Measurements from ENCODE around the gene TDRD3.
"Not testable (repeated sequence)": the region's sequence is repeated elsewhere in the genome, so short reads cannot be mapped to it uniquely, and the experiment has no call there.

TDRD3 gene

GRCh38 chr13:60370343-60370742, 26.7 kb upstream of the TDRD3 start:
- Histone ChIP-seq H3K27ac (ENCODE audit: low read depth, low read length, severe bottlenecking) (no peak overlapping the region), H3K36me3 (ENCODE audit: control insufficient read depth, insufficient read depth, low read length) (no peaks in the 10 kb centered on the region), H3K4me3 (ENCODE audit: extremely low read depth, insufficient read depth, low read length, poor library complexity, severe bottlenecking) (no peak overlapping the region), H3K4me1 (ENCODE audit: control insufficient read depth, insufficient read depth, low read length, poor library complexity, severe bottlenecking) (no peaks in the 10 kb centered on the region), H3K9me3 (ENCODE audit: control insufficient read depth, low read length) (no peaks in the 10 kb centered on the region)
- WGBS, 2 experiments (ENCODE audit: insufficient coverage in 2 of 2) = 93 to 100% methylated on average over 3 of the region's 7 CpGs

DNA sequence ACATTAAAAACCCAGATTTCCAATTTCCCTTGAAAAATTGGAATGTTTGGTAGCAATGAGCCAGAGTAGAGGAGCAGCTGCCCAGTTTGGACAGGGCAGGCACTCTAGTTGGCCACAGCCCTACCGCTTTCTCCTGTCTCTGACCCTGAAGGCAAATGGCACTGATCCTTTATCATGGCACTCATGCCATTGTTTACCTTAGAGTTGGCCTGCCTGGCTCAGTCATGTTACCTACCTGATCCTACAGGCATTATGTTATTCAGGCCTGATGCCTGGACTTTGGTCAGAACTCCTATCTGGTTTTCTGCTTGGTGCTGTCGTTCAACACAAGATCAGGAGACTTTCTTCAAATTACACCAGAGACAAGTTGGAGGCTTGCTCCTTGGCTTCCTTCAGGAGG, 24.9 kb upstream of the TDRD3 start:
- WGBS, 2 experiments (ENCODE audit: insufficient coverage in 2 of 2) = 92 to 100% methylated on average over 2 of the region's 2 CpGs
- no peaks in the 10 kb centered on the region for H3K36me3 ChIP-seq (ENCODE audit: control insufficient read depth, insufficient read depth, low read length)
- no peak overlapping the region for H3K27ac ChIP-seq (ENCODE audit: low read depth, low read length, severe bottlenecking)
- H3K4me1 ChIP-seq (ENCODE audit: control insufficient read depth, insufficient read depth, low read length, poor library complexity, severe bottlenecking) = no peaks in the 10 kb centered on the region
- H3K4me3 ChIP-seq (ENCODE audit: extremely low read depth, insufficient read depth, low read length, poor library complexity, severe bottlenecking) = no peak overlapping the region
- H3K9me3 ChIP-seq (ENCODE audit: control insufficient read depth, low read length) = no peaks in the 10 kb centered on the region

DNA sequence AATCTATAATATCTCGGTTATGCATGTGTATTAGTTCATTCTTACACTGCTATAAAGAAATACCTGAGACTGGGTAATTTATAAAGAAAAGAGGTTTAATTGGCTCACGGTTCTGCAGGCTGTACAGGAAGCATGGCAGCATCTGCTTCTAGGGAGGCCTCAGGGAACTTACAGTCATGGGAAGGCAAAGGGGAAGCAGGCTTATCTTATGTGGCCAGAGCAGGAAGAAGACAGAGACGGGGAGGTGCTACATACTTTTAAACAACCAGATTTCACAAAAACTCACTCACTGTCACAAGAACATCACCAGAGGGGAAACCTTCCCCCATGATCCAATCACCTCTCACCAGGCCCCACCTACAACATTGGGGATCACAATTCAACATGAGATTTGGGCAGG, 17.7 kb upstream of the TDRD3 start:
- H3K4me1 ChIP-seq (ENCODE audit: control insufficient read depth, insufficient read depth, low read length, poor library complexity, severe bottlenecking); H3K4me3 ChIP-seq (ENCODE audit: extremely low read depth, insufficient read depth, low read length, poor library complexity, severe bottlenecking): not testable (repeated sequence)
- 60% methylated on average over 1 of the region's 3 CpGs; no CpG with 5 or more reads in 1 of the 2 experiments for WGBS, 2 experiments (ENCODE audit: insufficient coverage in 2 of 2)

GRCh38 chr13:60379837-60380565, 17.0 kb upstream of the TDRD3 start:
- 92 to 100% methylated on average over 1 to 2 of the region's 3 CpGs for WGBS, 2 experiments (ENCODE audit: insufficient coverage in 2 of 2)

More for the DNA sequence above, 17.7 kb upstream of the TDRD3 start:
- H3K36me3 ChIP-seq (ENCODE audit: control insufficient read depth, insufficient read depth, low read length); H3K27ac ChIP-seq (ENCODE audit: low read depth, low read length, severe bottlenecking); H3K9me3 ChIP-seq (ENCODE audit: control insufficient read depth, low read length): not testable (repeated sequence)

GRCh38 chr13:60384911-60385310, 12.1 kb upstream of the TDRD3 start:
- Histone ChIP-seq H3K4me1 (ENCODE audit: control insufficient read depth, insufficient read depth, low read length, poor library complexity, severe bottlenecking) (no peaks in the 10 kb centered on the region), H3K27ac (ENCODE audit: low read depth, low read length, severe bottlenecking) (no peak overlapping the region), H3K9me3 (ENCODE audit: control insufficient read depth, low read length) (no peaks in the 10 kb centered on the region), H3K4me3 (ENCODE audit: extremely low read depth, insufficient read depth, low read length, poor library complexity, severe bottlenecking) (no peak overlapping the region), H3K36me3 (ENCODE audit: control insufficient read depth, insufficient read depth, low read length) (no peaks in the 10 kb centered on the region)
- WGBS, 2 experiments (ENCODE audit: insufficient coverage in 2 of 2) = 82 to 100% methylated on average over 3 to 4 of the region's 4 CpGs

More at GRCh38 chr13:60379837-60380565, 17.0 kb upstream of the TDRD3 start:
- Histone ChIP-seq H3K36me3 (ENCODE audit: control insufficient read depth, insufficient read depth, low read length) (no peaks in the 10 kb centered on the region), H3K9me3 (ENCODE audit: control insufficient read depth, low read length) (no peaks in the 10 kb centered on the region), H3K4me1 (ENCODE audit: control insufficient read depth, insufficient read depth, low read length, poor library complexity, severe bottlenecking) (no peaks in the 10 kb centered on the region), H3K27ac (ENCODE audit: low read depth, low read length, severe bottlenecking) (no peak overlapping the region), H3K4me3 (ENCODE audit: extremely low read depth, insufficient read depth, low read length, poor library complexity, severe bottlenecking) (no peak overlapping the region)

DNA sequence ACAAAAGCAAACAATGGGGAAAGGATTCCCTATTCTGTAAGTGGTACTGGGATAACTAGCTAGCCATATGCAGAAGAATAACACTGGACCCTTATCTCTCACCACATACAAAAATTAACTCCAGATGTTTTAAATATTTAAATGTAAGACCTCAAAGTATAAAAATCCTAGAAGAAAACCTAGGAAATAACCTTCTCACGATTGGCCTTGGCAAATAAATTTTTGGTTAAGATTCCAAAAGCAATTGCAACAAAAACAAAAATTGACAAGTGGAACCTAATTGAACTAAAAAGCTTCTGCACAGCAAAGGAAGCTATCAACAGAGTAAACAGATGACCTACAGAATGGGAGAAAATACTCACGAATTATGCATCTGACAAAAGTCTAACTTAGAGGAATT, 10.8 kb upstream of the TDRD3 start:
- Histone ChIP-seq H3K4me3 (ENCODE audit: extremely low read depth, insufficient read depth, low read length, poor library complexity, severe bottlenecking) (no peak overlapping the region), H3K27ac (ENCODE audit: low read depth, low read length, severe bottlenecking) (no peak overlapping the region), H3K4me1 (ENCODE audit: control insufficient read depth, insufficient read depth, low read length, poor library complexity, severe bottlenecking) (no peaks in the 10 kb centered on the region), H3K36me3 (ENCODE audit: control insufficient read depth, insufficient read depth, low read length) (no peaks in the 10 kb centered on the region), H3K9me3 (ENCODE audit: control insufficient read depth, low read length) (no peaks in the 10 kb centered on the region)
- no CpG with 5 or more reads among the region's 2 CpGs for WGBS, 2 experiments (ENCODE audit: insufficient coverage in 2 of 2)

- H3K9me3 ChIP-seq (ENCODE audit: control insufficient read depth, low read length) = no peaks in the 10 kb centered on the region
- no peak overlapping the region for H3K4me3 ChIP-seq (ENCODE audit: extremely low read depth, insufficient read depth, low read length, poor library complexity, severe bottlenecking)
- no peaks in the 10 kb centered on the region for H3K36me3 ChIP-seq (ENCODE audit: control insufficient read depth, insufficient read depth, low read length)
- WGBS, 2 experiments (ENCODE audit: insufficient coverage in 2 of 2) = 33% methylated on average over 1 of the region's 3 CpGs; no CpG with 5 or more reads in 1 of the 2 experiments
- peaks cover 4% of the 10 kb centered on the region for H3K4me1 ChIP-seq (ENCODE audit: control insufficient read depth, insufficient read depth, low read length, poor library complexity, severe bottlenecking)
- H3K27ac ChIP-seq (ENCODE audit: low read depth, low read length, severe bottlenecking) = no peak overlapping the region
These were observed 4.9 kb upstream of the TDRD3 start for GRCh38 chr13:60392131-60392530.

- Histone ChIP-seq H3K4me3 (ENCODE audit: extremely low read depth, insufficient read depth, low read length, poor library complexity, severe bottlenecking) (peak overlapping the region; percentile 71), H3K4me1 (ENCODE audit: control insufficient read depth, insufficient read depth, low read length, poor library complexity, severe bottlenecking) (peaks cover 10% of the 10 kb centered on the region), H3K9me3 (ENCODE audit: control insufficient read depth, low read length) (no peaks in the 10 kb centered on the region), H3K27ac (ENCODE audit: low read depth, low read length, severe bottlenecking) (peak overlapping the region; percentile 82), H3K36me3 (ENCODE audit: control insufficient read depth, insufficient read depth, low read length) (no peaks in the 10 kb centered on the region)
- WGBS, 2 experiments (ENCODE audit: insufficient coverage in 2 of 2) = 0 to 1% methylated on average over 32 to 47 of the region's 49 CpGs
These were observed 843 bp upstream of the TDRD3 start for GRCh38 chr13:60395971-60396782.

- peak overlapping the region; percentile 71 for H3K4me3 ChIP-seq (ENCODE audit: extremely low read depth, insufficient read depth, low read length, poor library complexity, severe bottlenecking)
- no peaks in the 10 kb centered on the region for H3K36me3 ChIP-seq (ENCODE audit: control insufficient read depth, insufficient read depth, low read length)
- 2 to 3% methylated on average over 25 to 28 of the region's 43 CpGs for WGBS, 2 experiments (ENCODE audit: insufficient coverage in 2 of 2)
- peaks cover 7% of the 10 kb centered on the region for H3K4me1 ChIP-seq (ENCODE audit: control insufficient read depth, insufficient read depth, low read length, poor library complexity, severe bottlenecking)
- peak overlapping the region; percentile 82 for H3K27ac ChIP-seq (ENCODE audit: low read depth, low read length, severe bottlenecking)
- no peaks in the 10 kb centered on the region for H3K9me3 ChIP-seq (ENCODE audit: control insufficient read depth, low read length)
These were observed 821 bp downstream of the TDRD3 start for GRCh38 chr13:60397704-60398378.

DNA sequence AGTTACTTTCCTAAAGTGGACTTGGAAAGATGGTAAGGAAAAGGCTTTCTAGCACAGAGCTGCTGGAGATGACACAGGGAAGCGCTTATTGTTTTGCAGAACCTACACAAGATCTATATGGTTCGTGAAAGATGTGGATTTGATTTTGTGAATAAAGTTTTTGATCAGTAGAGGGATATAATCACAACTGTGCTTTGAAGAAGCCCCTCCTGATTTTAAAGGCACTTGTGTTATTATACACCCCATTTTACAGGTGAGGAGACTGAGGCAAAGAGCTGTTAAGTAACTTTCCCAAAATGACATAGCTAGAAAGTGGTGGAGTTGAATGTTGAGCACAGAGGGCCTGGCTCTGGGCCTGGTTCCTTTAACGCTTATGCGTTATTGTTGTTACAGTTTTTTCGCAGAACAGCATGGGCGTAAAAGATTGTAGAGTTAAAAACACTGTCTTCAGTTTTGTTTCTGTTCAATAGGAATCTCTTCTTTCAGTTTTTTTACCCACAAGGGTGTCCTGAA, 1.4 kb downstream of the TDRD3 start:
- Histone ChIP-seq H3K4me3 (ENCODE audit: extremely low read depth, insufficient read depth, low read length, poor library complexity, severe bottlenecking) (peak overlapping the region; percentile 71), H3K36me3 (ENCODE audit: control insufficient read depth, insufficient read depth, low read length) (no peaks in the 10 kb centered on the region), H3K9me3 (ENCODE audit: control insufficient read depth, low read length) (no peaks in the 10 kb centered on the region), H3K4me1 (ENCODE audit: control insufficient read depth, insufficient read depth, low read length, poor library complexity, severe bottlenecking) (peaks cover 6% of the 10 kb centered on the region), H3K27ac (ENCODE audit: low read depth, low read length, severe bottlenecking) (peak overlapping the region; percentile 82)
- WGBS, 2 experiments (ENCODE audit: insufficient coverage in 2 of 2) = 77 to 89% methylated on average over 5 of the region's 6 CpGs
